Measurements from ENCODE around the gene NUDCD3.

- no peak for TF ChIP-seq CTCF (IDR thresholded peaks at IDR 0.05)
- no peak for TF ChIP-seq POLR2A (IDR thresholded peaks at IDR 0.05)
These were observed 30.1 kb upstream of the NUDCD3 start for GRCh38 chr7:44520574-44520973.
